Stimulated activated naive CD8-positive, alpha-beta T cell treated with anti-CD3 and anti-CD28 coated beads, Interleukin-15, Interleukin-2, amounts not matched to agents 100 U/mL and 50 U/mL, for 24 hours (primary cell): ENCODE measurements around the gene IPCEF1.
A peak's percentile ranks its signal among the peaks of the same experiment; 100 is the strongest.
"Not testable (repeated sequence)": the region's sequence is repeated elsewhere in the genome, so short reads cannot be mapped to it uniquely, and the experiment has no call there.

Source experiments
- ATAC-seq: fragments of 150-1000 bp; cut with Tn5 transposase; one replicate; pipeline ENCODE4 v1.10.0; 2021
- DNase-seq: peaks from one replicate; pipeline ENCODE4 v3.0.0; 2021

The IPCEF1 gene

DNA sequence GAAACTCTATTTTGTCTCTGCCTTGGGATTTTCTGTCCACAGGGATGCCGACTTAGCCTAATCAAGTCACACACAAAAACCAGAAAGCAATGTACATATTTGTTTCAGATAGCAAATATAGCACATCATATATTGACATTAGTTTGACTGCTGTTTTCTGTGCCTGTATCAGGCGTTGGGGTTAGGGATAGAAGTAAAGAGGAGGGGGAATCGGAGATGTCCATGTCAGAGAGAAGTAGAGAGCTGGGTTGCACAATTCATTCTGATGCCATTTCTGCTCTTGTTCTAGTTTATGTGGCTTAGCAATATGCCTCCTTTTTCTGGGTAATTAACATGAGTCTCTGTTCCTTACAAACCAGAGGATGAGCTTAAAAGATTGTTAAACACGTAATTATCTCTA lies 14.7 kb upstream of the IPCEF1 start:
- DNase-seq (no peak), ATAC-seq (no peak)

DNA sequence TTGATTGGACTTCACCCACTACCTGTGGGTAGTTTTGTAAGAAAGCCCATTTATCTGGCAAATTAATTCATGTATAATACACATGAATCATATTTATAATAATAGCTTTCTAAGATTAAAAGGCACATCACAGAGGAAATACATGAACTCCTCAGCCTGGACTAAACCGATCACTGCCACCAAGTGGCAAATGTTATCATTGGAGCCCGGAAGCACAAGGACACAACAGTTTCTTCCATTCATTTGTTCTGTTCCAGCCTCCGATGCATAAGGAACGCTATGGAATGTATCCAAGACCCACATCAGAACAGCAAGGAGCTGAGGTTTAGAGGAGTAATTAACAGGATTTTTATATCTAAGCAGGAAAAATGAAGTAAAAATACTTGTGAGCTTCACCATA lies 13.9 kb upstream of the IPCEF1 start:
- no peak for DNase-seq

DNA sequence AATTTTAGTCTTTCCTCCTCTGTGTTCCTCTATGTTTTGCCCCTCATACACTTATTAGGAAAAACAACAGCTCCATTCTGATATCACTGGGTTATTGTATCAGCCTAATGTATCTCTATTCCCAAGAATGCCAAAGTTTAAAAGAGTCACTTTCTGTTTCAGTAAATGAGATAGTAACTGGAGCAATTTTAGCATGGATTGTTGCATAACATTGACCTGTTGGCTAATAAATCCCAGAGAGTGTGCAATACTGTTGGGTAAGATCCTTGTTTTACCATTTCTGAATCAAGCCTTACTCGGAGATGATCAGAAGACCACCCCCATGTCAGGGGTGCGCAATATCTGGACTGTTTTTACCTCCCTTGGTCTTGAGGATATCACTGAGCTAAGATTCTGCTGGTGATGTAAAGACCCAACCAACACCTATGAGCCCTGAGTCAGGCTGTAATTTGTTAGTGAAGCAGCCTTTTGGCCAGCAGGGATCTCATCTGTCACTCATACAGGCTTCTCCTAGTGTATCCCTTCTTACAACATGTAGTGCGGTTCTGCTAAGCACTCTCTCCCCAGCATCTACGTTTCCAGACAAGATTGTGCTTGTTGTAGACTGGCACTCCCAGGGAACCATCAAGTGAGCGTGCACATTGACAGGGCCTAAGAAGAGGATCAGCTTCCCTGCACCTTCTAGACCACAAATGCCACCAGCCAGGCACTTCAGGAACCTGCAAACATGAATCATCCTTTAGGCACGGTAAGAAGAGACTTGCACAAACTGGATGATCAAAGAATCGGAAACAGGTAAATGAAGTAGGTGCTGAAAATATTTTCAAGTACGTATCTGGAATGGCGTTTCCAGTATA lies 11.5 kb upstream of the IPCEF1 start:
- DNase-seq, result no peak

More for the DNA sequence above, 13.9 kb upstream of the IPCEF1 start:
- no peak for ATAC-seq

DNA sequence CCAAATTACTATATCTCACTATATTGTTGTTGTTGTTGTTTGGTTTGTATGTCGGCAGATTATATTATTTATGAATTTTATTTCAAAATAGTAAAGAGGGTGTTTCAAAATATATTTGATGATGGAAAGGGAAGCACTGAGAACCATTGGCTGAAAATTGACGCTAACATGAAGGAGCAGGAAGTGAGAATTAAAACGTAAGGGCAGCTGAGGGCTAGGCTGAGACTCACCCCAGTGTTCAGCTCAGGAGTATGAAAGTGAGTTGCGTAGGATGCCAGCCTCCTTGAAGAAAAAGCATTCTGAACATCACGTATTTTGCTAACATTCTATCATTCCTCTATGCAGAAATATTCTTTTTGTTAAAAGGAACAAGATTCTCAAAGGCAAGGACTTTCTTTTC lies 10.7 kb upstream of the IPCEF1 start:
- DNase-seq (no peak), ATAC-seq (no peak)

More for the DNA sequence above, 11.5 kb upstream of the IPCEF1 start:
- ATAC-seq, result no peak

DNA sequence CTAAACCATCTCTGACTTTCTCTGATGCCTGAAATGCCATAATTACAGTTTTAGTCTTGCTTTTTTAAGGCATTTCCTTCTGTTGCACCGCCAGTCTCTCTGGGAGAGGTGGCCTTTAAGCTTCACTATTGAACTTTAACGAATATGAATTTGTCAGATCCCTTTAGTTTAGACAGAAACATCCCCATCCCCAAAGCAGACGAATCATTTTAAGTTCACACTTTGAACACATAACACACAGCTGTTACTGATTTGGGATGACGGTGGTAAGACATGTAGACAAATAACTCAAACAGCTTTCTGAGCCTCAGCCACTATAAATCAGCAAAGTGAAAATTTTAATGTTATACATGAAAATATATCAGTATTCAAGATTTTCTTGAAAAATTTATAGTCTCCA lies 7.2 kb upstream of the IPCEF1 start:
- no peak for DNase-seq
- no peak for ATAC-seq

DNA sequence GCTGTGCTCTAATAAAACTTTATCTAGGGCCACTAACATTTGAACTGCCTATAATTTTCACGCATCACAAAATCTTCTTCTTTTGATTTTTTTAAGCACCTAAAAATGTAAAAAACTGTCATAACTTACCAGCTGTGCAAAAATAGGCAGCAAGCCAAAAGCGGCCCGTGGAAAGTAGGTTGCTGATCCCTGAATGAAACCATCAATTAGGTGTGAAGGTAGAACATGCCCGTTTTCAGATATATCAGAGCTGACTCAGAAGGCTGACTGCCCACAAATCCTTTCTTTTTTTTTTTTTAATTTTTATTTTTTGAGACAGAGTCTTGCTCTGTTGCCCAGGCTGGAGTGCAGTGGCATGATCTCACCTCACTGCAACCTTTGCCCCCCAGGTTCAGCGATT lies 4.9 kb upstream of the IPCEF1 start:
- no peak for DNase-seq
- no peak for ATAC-seq

DNA sequence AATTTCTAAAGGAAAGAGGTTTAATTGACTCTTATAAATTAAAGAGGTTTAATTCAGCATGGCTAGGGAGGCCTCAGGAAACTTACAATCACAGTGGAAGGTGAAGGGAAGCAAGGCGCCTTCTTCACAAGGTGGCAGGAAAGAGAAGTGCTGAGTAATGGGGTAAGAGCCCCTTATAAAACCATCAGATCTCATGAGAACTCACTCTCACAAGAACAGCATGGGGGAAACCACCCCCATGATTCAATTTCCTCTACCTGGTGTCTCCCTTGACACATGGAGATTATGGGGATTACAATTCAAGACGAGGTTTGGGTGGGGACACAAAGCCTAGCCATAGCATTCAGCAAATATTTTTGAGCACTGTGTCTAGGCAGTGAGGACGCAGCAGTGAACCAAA lies 3.9 kb upstream of the IPCEF1 start:
- no peak for ATAC-seq
- DNase-seq, result no peak

DNA sequence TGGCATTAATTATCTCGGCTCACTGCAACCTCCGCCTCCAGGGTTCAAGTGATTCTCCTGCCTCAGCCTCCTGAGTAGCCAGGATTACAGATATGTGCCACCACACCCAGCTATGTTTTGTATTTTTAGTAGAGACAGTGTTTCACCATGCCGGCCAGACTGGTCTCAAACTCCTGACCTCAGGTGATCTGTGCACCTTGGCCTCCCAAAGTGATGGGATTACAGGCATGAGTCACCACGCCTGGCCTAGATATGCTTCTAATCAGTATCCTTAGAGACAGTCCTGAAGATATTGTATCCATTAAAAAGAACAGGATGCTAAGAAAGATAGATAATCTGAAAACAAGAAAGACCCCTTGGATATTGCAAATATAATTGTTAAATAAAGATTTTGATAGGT lies 3.1 kb upstream of the IPCEF1 start:
- ATAC-seq (no peak), DNase-seq (no peak)

DNA sequence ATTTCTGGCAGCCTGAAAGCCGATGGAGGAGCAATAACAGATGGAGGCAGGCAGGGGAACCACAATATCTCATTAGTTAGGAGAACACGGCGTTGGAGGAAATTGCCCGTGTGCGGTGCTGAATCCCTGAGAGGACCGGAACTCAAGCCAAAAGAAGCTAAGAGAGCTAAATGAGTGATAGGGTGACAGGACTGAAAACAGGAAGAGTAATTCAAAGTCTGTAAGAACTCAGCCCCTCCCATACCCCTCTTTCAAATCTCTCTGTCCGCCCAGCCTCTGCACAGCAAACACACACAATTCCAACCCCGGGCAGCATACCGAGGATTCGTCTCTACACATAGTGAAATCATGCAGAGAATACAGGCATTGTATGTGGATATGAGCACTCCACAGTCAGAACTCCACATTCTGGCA lies 2.6 kb upstream of the IPCEF1 start:
- no peak for DNase-seq
- ATAC-seq, result no peak

DNA sequence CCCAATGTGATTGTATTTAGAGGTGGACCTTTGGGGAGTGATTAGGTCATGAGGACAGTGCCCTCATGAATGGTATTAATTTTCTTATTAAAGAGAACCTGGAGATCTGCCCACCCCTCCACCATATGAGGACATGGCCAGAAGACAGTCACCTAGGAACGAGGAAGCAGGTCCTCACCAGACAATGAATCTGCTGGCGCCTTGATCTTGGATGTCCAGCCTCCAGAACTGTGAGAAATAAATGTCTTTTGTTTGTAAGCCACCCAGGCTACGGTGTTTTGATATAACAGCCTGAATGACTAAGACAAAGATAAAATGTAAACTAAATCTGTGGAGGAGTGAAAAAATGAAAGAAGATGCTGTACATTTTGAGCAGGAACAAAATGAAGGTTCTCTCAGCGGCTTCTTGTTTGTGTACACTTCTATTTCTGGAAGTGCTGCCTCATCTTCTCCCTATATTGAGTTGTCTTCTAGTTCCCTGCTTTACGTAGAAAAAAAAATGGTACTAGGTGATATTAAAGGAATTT lies 1.5 kb upstream of the IPCEF1 start:
- no peak for ATAC-seq
- no peak for DNase-seq

DNA sequence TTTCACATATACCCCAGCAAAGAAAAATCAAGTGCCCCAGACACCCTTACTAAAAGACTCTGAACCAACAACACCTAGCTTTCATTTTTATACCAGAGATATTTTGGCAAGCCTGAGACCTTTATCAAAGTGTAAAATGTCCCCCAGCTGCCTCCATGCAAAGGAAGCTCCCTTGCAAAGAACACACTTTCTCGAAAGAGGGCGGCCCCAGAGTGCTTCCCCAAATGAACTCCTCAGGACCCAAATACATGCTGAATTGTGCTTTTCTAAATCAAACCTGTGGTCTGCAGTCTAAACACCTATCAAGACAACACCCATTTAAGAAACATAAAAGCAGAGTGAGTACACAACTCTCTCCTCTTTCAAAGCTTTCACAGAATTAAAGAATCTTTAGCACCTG lies 490 bp downstream of the IPCEF1 start:
- no peak for ATAC-seq
- DNase-seq, result no peak

DNA sequence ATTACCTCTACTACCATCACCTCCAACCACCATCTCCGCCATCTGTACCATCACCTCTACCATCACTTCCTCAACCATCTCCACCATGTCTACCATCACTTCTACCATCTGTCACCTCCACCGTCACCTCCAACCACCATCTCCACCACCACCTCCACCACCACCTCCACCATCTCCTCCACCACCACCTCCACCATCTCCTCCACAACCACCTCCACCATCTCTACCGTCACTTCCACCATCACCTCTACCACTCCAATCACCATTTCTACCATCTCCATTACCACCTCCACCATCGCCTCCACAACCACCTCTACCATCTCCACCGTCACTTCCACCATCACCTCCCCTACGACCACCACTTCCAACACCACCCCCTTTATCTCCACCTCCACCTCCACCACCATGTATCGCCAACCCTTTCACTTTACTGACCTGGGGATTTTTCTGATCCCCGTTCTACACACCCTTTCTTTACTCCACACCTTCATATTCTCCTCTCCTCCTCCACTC lies 2.3 kb downstream of the IPCEF1 start:
- ATAC-seq (no peak), DNase-seq (no peak)

DNA sequence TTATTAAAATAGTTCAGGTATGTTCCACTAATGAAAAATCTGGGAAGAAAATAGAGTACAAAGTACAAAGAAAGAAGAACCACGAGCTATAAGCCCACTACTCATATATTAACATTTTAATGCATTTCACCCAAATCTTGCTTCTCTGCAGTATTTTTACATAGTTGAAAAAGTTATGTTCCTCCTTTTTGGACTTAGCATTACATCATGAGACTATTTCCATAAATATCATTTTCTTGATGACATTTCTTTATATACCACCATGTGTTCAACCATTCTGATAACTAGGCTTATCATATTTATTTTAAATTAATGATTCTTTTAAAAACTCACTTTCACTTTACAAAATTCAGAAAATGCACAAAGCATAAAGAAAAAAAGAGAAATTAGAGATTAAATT lies 3.0 kb downstream of the IPCEF1 start:
- no peak for ATAC-seq
- DNase-seq, result no peak

DNA sequence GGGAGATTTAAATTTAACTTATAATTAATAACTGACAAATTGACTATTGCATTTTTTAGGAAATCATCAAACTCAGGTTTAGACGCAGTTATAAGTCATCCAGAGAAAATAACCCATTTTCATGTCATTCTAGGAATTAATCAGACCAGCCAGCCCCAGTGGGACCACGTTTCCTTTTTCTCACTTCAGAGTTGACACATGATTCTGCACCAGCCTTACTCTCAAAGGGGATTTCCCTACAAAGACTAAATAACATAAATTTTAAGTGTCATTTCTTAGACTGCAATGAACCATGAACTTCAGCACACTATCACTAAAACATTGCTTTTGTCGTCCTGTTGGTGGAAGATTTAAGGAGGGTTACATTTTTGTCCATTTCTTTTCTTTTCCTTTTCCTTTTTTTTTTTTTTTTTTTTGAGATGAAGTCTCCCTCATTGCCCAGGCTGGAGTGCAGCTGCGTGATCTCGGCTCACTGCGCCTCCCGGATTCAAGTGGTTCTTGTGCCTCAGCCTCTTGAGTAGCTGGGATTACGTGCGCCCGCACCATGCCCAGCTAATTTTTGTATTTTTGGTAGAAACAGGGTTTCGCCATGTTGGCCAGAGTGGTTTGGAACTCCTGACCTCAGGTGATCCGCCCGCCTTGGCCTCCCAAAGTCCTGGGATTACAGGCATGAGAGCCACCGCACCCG lies 3.6 kb downstream of the IPCEF1 start:
- DNase-seq (peak; percentile 41), ATAC-seq (peak; percentile 79)

DNA sequence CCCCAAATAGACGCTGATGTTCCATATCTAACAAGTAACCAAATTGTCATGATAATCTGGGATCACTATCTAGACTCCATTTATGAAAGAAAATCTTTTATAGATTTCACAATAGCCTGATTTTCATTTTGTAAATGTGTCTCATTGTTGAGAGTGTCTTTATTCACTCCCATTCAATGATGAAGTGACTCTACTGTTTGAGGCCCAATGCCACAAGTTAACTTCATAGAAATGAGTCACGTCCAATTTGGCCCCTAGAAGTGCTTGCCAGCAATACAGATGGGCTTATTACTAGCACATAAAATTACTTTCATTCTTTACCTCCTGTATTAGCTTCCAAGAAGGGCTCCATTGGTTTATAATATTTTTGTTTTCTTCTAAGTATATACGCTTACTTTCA lies 6.3 kb downstream of the IPCEF1 start:
- ATAC-seq, result no peak
- DNase-seq, result no peak

DNA sequence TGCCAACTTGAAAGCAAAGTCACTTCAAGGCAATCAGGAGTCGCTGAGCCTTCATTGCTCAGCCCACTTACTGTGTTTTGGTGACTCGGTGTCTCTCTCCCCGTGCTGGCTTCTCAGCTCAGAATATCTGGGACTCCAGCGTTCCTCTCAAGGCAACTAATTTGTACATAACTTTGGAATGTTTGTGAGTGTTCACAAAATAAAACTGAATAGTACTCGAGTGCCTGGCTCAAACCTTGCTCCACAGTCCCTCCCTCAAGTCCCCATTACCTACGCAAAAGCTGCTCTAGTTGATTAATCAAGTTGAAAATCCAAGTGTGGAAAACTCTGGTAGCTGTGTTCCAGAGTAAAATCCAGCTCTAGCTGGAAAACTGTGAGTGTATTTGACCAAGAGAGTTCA lies 8.6 kb downstream of the IPCEF1 start:
- DNase-seq, result no peak
- ATAC-seq, result no peak

DNA sequence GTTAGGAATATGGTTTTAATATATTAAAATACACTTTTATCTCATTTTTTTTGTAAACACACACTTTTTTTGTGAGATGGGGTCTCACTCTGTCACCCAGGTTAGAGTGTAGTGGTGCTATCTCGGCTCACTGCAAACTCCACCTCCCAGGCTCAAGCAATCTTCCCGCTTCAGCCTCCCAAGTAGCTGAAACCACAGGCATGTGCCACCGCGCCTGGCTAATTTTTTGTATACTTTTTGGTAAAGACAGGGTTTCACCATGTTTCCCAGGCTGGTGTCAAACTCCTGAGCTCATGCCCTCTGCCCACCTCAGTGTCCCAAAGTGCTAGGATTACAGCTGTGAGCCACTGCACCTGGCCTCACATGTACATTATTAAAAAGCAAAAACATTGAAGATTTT lies 10.8 kb downstream of the IPCEF1 start:
- ATAC-seq (no peak), DNase-seq (no peak)

DNA sequence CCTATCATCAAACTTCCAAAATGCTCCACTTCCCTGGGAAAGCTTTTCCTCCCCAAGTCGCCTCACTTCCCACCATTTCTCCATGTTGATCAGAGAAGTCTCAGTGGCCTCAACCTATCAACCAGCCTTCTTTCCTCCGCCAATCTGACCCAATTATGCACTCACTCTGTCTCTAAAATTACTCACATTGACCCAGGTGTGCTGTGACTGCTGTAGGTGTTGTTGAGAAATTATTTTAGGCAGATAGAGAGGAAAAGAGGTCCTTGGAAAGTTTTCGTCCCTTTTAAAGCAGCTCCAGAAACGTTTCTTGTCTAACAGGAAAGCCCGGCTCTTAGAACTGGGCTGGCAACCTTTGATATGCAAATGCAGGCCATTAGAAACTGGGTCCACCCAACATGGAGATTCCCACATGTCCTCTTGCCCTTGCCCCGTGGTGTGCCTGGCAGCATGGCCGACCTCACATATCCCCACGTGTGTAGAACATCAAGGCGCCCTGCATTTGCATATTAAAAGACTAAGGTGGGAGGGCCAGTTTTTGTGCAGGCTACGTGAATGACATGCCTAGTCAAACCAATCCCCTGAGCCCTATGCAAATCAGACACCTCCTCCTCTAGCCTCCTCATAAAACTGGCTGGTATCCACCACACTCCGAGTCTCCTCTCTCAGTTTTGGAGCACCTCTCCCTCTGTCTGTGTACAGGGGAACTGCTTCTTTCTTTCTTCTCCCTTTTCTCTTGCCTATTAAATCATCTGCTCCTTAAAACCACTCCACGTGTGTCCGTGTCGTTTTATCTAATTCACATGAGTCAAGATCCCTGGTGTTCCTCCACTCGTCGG lies 12.9 kb downstream of the IPCEF1 start:
- no peak for ATAC-seq
- no peak for DNase-seq

DNA sequence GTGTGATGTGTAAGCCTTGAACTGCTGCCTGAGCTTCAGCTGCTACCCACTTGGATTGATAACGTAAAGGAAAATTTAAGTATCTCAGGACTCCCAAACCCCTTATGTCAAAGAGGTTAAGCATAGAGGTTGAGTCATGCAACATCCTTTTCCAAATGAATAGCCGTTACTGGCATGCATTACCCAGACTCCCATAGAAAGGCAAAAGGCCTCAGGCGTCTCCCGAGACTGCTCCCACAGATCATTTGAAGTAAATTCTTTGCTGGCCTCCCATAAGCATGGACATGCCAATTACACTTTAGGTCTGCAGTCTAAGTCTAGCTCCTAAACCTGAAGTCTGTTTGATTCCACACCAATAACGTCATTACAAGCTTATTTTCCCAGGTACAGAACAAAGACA lies 14.7 kb downstream of the IPCEF1 start:
- DNase-seq (no peak), ATAC-seq (no peak)

DNA sequence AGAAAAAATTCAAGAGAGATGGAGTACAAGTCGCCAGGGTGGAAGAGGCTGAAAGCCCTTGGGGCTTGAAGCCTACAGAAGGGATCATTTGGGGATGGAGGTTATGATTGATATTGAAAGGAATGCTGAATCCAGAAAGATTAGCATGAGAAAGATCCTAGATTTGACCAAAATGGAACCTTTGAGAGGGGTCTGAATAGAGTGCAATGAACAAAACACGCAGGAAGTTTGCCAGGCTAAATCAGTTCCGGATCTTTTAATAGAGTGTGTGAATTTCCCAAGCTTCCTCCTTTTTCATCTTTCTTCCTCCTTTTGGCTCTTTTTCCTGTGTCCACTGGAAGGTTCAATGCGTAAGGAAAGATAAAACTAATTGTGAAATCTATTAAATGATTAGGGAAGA lies 15.3 kb downstream of the IPCEF1 start:
- no peak for ATAC-seq
- no peak for DNase-seq

DNA sequence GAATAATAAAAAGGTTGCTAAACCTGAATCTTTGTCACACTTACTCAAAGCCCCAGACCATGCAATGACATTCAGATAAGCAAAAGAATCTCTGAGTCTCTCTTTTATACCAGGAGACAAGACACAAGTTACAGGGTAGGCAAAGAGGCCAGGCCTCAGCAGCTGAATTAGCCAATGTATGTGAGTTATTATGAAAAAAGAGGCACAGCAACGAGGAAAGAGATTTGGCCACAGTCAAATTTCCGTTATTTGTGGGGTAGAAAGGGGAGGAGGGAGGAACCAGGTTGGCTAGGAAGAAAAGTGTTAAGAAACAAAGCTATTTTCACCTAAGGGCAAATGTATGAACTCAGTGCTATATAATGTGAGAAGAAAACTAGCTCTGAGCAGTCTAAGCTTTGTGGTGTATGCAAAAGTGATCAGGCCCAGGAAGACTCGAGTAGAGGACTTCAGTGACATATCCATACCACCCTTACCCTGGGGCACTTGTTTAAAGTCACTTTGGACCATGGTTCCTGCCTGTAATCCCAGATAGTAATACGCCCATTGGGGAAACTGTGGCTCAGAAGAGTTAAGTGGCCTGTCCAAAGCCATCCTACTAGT lies 19.1 kb downstream of the IPCEF1 start:
- DNase-seq, result no peak
- no peak for ATAC-seq

DNA sequence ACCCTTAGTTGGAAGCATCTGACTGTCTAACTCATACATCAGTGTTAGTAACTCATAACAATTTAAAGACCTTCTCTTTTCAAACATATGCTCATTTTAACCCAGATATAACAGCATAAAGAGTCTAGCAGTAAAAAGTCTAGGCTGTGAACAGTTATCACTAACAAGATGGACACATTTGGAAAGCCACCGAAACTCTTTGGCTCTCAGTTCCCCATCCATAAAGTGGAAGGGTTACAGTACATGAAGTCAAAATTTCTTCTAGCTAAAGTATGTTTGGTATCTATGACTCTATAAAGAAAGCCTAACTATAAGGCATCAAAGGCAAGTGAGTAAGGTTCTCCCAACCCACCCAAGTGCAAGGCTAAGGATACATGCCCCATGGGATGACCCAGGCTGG lies 22.5 kb downstream of the IPCEF1 start:
- not testable (repeated sequence) for ATAC-seq, DNase-seq
